HepG2 (cell line): ENCODE results near the gene TAF13. TPM values are rescaled to one million over a fixed set of nuclear protein-coding genes. Genes with fewer than 3 reads are reported as not detected.

ENCODE experiments used
- CBX1 ChIP-seq: IDR thresholded peaks from one replicate; pipeline ENCODE4 v1.6.1; 2016; ENCODE audit warnings: antibody characterized with exemption, low read depth
- CSRNP2 ChIP-seq: sonication (generic); formaldehyde crosslinking; conservative IDR thresholded peaks from 2 replicates; pipeline ENCODE4 v1.8.0; 2022; ENCODE audit warnings: low read depth, missing genetic modification reagents
- DBP ChIP-seq: sonication (generic); formaldehyde crosslinking; IDR thresholded peaks from 2 replicates; pipeline ENCODE4 v1.4.0; 2020; ENCODE audit warnings: missing genetic modification reagents; ENCODE audit errors: not compliant biosample characterization
- ELF1 ChIP-seq: sonication (generic); formaldehyde crosslinking; IDR thresholded peaks from 2 replicates; pipeline ENCODE4 v1.4.0; 2020; ENCODE audit warnings: missing genetic modification reagents
- HDAC1 ChIP-seq: sonication (generic); formaldehyde crosslinking; IDR thresholded peaks from 2 replicates; pipeline ENCODE4 v1.5.1; 2020; ENCODE audit warnings: mild to moderate bottlenecking, missing genetic modification reagents
- HOXA7 ChIP-seq: sonication (generic); formaldehyde crosslinking; IDR thresholded peaks from 2 replicates; pipeline ENCODE4 v1.8.1; 2022; ENCODE audit warnings: mild to moderate bottlenecking, missing genetic modification reagents, moderate library complexity
- KAT8 ChIP-seq: IDR thresholded peaks from 2 replicates; pipeline ENCODE4 v1.6.1; 2016; ENCODE audit warnings: missing genetic modification reagents, missing compliant biosample characterization
- KLF6 ChIP-seq: IDR thresholded peaks from 2 replicates; pipeline ENCODE4 v1.8.0; 2016; ENCODE audit warnings: missing biosample characterization, missing genetic modification reagents
- MTA1 ChIP-seq: sonication (generic); formaldehyde crosslinking; IDR thresholded peaks from 2 replicates; pipeline ENCODE4 v1.4.0; 2020; ENCODE audit warnings: missing genetic modification reagents, mild to moderate bottlenecking, borderline replicate concordance
- NFAT5 ChIP-seq: sonication (generic); formaldehyde crosslinking; IDR thresholded peaks from 2 replicates; pipeline ENCODE4 v1.4.0; 2020; ENCODE audit warnings: missing genetic modification reagents
- NR1H2 ChIP-seq: sonication (generic); formaldehyde crosslinking; IDR thresholded peaks from 2 replicates; pipeline ENCODE4 v1.8.1; 2022; ENCODE audit warnings: low read depth, missing genetic modification reagents, borderline replicate concordance
- NR2F1 ChIP-seq, 2 experiments: fragments of 450-650 bp in 1 of 2; formaldehyde crosslinking in 1 of 2; IDR thresholded peaks; 2 replicates each; pipeline versions ENCODE4 v1.5.0 to v1.6.1; 2016 to 2020; ENCODE audit warnings: mild to moderate bottlenecking in 1 of 2, missing compliant biosample characterization in 1 of 2, missing genetic modification reagents in 1 of 2, moderate library complexity in 1 of 2
- SOX13 ChIP-seq, 3 experiments: fragments of 450-650 bp in 1 of 3; sonication (generic) in 1 of 3; formaldehyde crosslinking in 1 of 3; IDR thresholded peaks in 2 of 3; conservative IDR thresholded peaks in 1 of 3; 2 replicates each; pipeline versions ENCODE4 v1.5.0 to v1.6.1; 2016 to 2020; ENCODE audit warnings: antibody characterized with exemption in 1 of 3, mild to moderate bottlenecking in 1 of 3, missing compliant biosample characterization in 1 of 3, missing genetic modification reagents in 1 of 3, moderate library complexity in 1 of 3
- TOE1 ChIP-seq: sonication (generic); formaldehyde crosslinking; IDR thresholded peaks from 2 replicates; pipeline ENCODE4 v1.4.0; 2020; ENCODE audit warnings: mild to moderate bottlenecking, missing genetic modification reagents
- TRIM24 ChIP-seq: sonication (generic); formaldehyde crosslinking; IDR thresholded peaks from 2 replicates; pipeline ENCODE4 v1.8.0; 2022; ENCODE audit warnings: mild to moderate bottlenecking, missing genetic modification reagents
- ZFP36 ChIP-seq: fragments of 150-350 bp; IDR thresholded peaks from 2 replicates; pipeline ENCODE4 v1.6.1; 2018; ENCODE audit warnings: borderline replicate concordance, low read length, low read depth; ENCODE audit not compliant: partially characterized antibody
- ZNF256 ChIP-seq: sonication (generic); formaldehyde crosslinking; conservative IDR thresholded peaks from 2 replicates; pipeline ENCODE4 v1.4.0; 2020; ENCODE audit warnings: missing genetic modification reagents
- ZNF503 ChIP-seq: sonication (generic); formaldehyde crosslinking; IDR thresholded peaks from 2 replicates; pipeline ENCODE4 v1.4.0; 2020; ENCODE audit warnings: missing genetic modification reagents
- polyA plus RNA-seq, 8 experiments: library from polyadenylated mRNA; depleted of rRNA in 3 of 8; stranded (reverse) in 7 of 8; unstranded in 1 of 8; fragments of >200 nt; fragmentation: Illumina TruSeq in 4 of 8; extraction: Trizol in 4 of 8; gene quantifications; 2 replicates each; pipeline versions ENCODE4 v1.2.1 to v1.2.3, GENCODE V29; 2011 to 2016; ENCODE audit warnings: low read depth in 4 of 8, missing spikeins in 1 of 8, mixed read lengths in 1 of 8; ENCODE audit not compliant: insufficient read depth in 1 of 8
- total RNA-seq, 5 experiments: library from RNA; depleted of rRNA; stranded (reverse); fragments of >200 nt; fragmentation: Illumina TruSeq; extraction: Trizol; gene quantifications; 2 replicates each; pipeline ENCODE4 v1.2.3, GENCODE V29; 2016; ENCODE audit warnings: low read depth in 1 of 5

The TAF13 gene
- total and polyA plus RNA-seq, 2 of the 13 experiments (the other 11 are each of a cell fraction or from before 2014, with no cell fraction given) = 11.5 to 36.3 TPM

GRCh38 chr1:109090196-109091077 is 14.6 kb upstream of the TAF13 start, which contains the start of gene TMEM167B (continued):
- TF ChIP-seq DBP (CRISPR knock-in tag) (no peak), ZNF503 (CRISPR knock-in tag) (0 out of 2 replicates have a peak, but pooled peaks have one; percentile 48), HOXA7 (CRISPR knock-in tag) (no peak), CSRNP2 (CRISPR knock-in tag) (no peak), TRIM24 (CRISPR knock-in tag) (no peak), HDAC1 (CRISPR knock-in tag) (peak; percentile 79), ELF1 (CRISPR knock-in tag) (peak; percentile 88), TOE1 (CRISPR knock-in tag) (peak; percentile 93; the same call in 1 of the 2 replicates), ZNF256 (CRISPR knock-in tag) (no peak), NFAT5 (CRISPR knock-in tag) (0 out of 2 replicates have a peak, but pooled peaks have one; percentile 29), KAT8 (CRISPR knock-in tag) (peak; percentile 93), KLF6 (CRISPR knock-in tag) (peak; percentile 96), NR1H2 (no peak), SOX13 (IDR thresholded peaks at IDR 0.05) (peak; percentile 12; the same call in 1 of the 2 replicates), SOX13 (CRISPR knock-in tag; conservative IDR thresholded peaks at IDR 0.05 in 1 of 2, IDR thresholded peaks at IDR 0.05 in 1 of 2) (peak in 1 of 2 experiments; percentile 62; a peak in 2 of 4 replicates), CBX1 (no peak), NR2F1 (CRISPR knock-in tag; IDR thresholded peaks at IDR 0.05) (no peak), ZFP36 (no peak), MTA1 (CRISPR knock-in tag) (0 out of 2 replicates have a peak, but pooled peaks have one; percentile 83)
